Measurements from ENCODE around the gene TMEM52. TPM values are rescaled to one million over a fixed set of nuclear protein-coding genes. Genes with fewer than 3 reads are reported as not detected.

TMEM52 gene
- total and polyA plus RNA-seq, 2 of the 13 experiments (the other 11 are each of a cell fraction or from before 2014, with no cell fraction given) = 13.2 to 18.7 TPM

- TF ChIP-seq, protein P1, sequence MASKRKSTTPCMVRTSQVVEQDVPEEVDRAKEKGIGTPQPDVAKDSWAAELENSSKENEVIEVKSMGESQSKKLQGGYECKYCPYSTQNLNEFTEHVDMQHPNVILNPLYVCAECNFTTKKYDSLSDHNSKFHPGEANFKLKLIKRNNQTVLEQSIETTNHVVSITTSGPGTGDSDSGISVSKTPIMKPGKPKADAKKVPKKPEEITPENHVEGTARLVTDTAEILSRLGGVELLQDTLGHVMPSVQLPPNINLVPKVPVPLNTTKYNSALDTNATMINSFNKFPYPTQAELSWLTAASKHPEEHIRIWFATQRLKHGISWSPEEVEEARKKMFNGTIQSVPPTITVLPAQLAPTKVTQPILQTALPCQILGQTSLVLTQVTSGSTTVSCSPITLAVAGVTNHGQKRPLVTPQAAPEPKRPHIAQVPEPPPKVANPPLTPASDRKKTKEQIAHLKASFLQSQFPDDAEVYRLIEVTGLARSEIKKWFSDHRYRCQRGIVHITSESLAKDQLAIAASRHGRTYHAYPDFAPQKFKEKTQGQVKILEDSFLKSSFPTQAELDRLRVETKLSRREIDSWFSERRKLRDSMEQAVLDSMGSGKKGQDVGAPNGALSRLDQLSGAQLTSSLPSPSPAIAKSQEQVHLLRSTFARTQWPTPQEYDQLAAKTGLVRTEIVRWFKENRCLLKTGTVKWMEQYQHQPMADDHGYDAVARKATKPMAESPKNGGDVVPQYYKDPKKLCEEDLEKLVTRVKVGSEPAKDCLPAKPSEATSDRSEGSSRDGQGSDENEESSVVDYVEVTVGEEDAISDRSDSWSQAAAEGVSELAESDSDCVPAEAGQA (IDR thresholded peaks at IDR 0.05; ENCODE audit: low read depth) = no peak
- TF ChIP-seq, protein P1 (CRISPR knock-in tag; IDR thresholded peaks at IDR 0.05; ENCODE audit: borderline replicate concordance) = no peak
- TF ChIP-seq, protein P2, sequence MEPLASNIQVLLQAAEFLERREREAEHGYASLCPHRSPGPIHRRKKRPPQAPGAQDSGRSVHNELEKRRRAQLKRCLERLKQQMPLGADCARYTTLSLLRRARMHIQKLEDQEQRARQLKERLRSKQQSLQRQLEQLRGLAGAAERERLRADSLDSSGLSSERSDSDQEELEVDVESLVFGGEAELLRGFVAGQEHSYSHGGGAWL (CRISPR knock-in tag; IDR thresholded peaks at IDR 0.05) = peak; percentile 61
- TF ChIP-seq IKZF1 (IDR thresholded peaks at IDR 0.05) (no peak), ZBTB14 (CRISPR knock-in tag; IDR thresholded peaks at IDR 0.05) (no peak), ZMYM3 (CRISPR knock-in tag; IDR thresholded peaks at IDR 0.05) (peak; percentile 83; the same call in 1 of the 2 replicates), ZBTB34 (CRISPR knock-in tag; IDR thresholded peaks at IDR 0.05) (no peak), FLYWCH1 (CRISPR knock-in tag; IDR thresholded peaks at IDR 0.05) (no peak), ZSCAN25 (CRISPR knock-in tag; IDR thresholded peaks at IDR 0.05) (peak; percentile 78; the same call in 1 of the 2 replicates), PAWR (CRISPR knock-in tag; IDR thresholded peaks at IDR 0.05; ENCODE audit: borderline replicate concordance) (no peak), ZNF766 (CRISPR knock-in tag; IDR thresholded peaks at IDR 0.05; ENCODE audit: borderline replicate concordance) (peak; percentile 43; the same call in 1 of the 2 replicates), EED (CRISPR knock-in tag; IDR thresholded peaks at IDR 0.05) (0 out of 2 replicates have a peak, but pooled peaks have one; percentile 38), ZNF501 (CRISPR knock-in tag; IDR thresholded peaks at IDR 0.05) (0 out of 2 replicates have a peak, but pooled peaks have one; percentile 26), KMT2B (CRISPR knock-in tag; IDR thresholded peaks at IDR 0.05) (no peak; the same call in 1 of the 2 replicates), SP140L (CRISPR knock-in tag; IDR thresholded peaks at IDR 0.05; ENCODE audit: borderline replicate concordance) (no peak), ONECUT2 (CRISPR knock-in tag; IDR thresholded peaks at IDR 0.05) (no peak), MYNN (CRISPR knock-in tag; IDR thresholded peaks at IDR 0.05; ENCODE audit: low read depth) (no peak)
- TF ChIP-seq, protein P3, sequence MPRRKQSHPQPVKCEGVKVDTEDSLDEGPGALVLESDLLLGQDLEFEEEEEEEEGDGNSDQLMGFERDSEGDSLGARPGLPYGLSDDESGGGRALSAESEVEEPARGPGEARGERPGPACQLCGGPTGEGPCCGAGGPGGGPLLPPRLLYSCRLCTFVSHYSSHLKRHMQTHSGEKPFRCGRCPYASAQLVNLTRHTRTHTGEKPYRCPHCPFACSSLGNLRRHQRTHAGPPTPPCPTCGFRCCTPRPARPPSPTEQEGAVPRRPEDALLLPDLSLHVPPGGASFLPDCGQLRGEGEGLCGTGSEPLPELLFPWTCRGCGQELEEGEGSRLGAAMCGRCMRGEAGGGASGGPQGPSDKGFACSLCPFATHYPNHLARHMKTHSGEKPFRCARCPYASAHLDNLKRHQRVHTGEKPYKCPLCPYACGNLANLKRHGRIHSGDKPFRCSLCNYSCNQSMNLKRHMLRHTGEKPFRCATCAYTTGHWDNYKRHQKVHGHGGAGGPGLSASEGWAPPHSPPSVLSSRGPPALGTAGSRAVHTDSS (CRISPR knock-in tag; conservative IDR thresholded peaks at IDR 0.05) = no peak
Measured at GRCh38 chr1:1941211-1941841, 22.2 kb upstream of the TMEM52 start (continued).
